Posterior vena cava (tissue), 2 donors: ENCODE measurements around the gene ZBTB37. TPM values are rescaled to one million over a fixed set of nuclear protein-coding genes. Genes with fewer than 3 reads are reported as not detected.
"Not testable (repeated sequence)": the region's sequence is repeated elsewhere in the genome, so short reads cannot be mapped to it uniquely, and the experiment has no call there.

Source experiments
- DNase-seq: peaks from one replicate; pipeline ENCODE4 v3.0.0-alpha.2; 2020; ENCODE audit warnings: low spot score
- intact Hi-C, 2 donors: fragments of 100-400 bp; cut with DNase I; formaldehyde crosslinking; loops; one replicate each; pipeline versions ENCODE4 v1.14.1 to v1.14.2; 2022 to 2023
- total RNA-seq, 2 donors: library from RNA; stranded (reverse); fragmentation: NEBNext Ultra II Directional; extraction: Animal tissue kit (Norgen Biotek cat#: 25700); gene quantifications; one replicate each; pipeline ENCODE4 v1.2.1, GENCODE V29; 2021
- donor health status: DM: yes; HTN: yes; CAD: no.
- donor health status: DM: yes; HTN: yes; CAD: no.

Gene ZBTB37
- total RNA-seq, 2 donors from 2014 or later: 12.0 to 15.0 TPM

DNA sequence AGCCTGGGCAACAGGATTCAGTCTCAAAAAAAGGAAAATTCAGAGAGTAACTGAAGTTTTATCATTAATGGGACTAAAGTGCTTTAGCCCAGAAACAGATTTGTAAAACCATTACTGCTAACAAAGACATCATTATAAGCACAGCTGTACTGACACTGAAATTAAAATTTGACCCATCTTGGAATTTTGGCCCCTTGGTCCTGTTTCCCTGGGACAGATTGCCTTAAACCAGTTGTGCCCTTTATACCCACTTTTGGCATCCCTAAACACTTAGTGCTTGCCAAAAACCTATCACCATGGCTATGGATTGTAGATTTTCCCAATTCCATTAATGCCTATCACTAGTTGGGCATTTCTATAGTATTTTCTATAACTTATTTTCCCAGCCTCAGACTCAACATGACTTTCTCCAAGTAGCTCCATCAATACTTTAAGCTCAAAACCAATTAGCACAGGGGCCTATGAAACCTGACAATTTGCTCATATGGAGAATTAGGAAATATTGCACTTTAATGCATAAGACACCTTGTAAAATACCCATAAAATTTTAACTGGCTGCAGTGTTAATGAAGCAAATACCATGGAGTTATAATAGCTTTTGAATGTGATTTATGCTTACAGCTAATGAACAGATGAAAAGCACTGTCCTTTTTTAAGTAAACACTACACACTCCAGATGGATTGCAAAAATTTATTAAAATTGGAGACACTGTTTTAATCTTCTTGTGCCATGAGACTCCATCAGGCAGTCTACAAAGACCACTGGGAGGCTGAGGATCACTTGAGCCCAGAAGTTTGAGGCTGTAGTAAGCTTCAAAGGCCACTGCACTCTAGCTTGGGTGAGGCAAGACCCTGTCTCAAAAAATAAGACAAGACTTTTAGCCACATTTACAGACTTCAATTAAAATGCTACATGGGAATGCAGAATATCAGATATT lies 4.7 kb upstream of the ZBTB37 start:
- intact Hi-C loops: no loop called here
- DNase-seq: no peak

DNA sequence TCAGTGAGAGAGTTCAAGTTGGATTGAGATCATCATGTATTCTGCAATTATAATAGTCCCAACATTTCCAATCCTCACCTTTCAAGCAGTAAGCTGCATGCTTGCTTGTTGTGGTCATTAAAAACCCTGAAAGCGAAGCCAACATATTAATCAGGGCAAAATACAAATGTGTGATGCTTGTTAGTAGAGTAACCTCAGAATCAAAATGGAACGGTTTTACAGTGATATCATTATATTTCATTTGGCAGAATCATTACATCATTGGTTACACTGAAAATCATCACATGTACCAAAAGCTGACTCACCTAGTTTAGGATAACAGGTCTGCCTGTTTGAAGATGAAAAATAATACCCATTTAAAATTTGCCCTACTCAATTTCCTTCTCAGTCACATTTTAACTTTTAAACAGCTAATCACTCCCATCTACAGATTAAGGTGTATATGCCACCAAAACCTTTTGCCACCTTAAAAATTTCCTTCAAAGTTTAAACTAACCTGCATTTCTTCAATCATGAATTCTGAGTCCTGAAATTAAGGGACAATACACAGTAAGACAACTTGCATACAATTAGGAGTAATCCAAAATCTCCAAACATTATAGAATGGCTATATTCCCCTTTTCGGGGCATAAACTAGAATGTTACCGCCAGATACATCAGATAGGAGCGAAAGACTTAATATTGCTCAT lies 3.9 kb upstream of the ZBTB37 start:
- intact Hi-C loops: no loop called here
- no peak for DNase-seq

DNA sequence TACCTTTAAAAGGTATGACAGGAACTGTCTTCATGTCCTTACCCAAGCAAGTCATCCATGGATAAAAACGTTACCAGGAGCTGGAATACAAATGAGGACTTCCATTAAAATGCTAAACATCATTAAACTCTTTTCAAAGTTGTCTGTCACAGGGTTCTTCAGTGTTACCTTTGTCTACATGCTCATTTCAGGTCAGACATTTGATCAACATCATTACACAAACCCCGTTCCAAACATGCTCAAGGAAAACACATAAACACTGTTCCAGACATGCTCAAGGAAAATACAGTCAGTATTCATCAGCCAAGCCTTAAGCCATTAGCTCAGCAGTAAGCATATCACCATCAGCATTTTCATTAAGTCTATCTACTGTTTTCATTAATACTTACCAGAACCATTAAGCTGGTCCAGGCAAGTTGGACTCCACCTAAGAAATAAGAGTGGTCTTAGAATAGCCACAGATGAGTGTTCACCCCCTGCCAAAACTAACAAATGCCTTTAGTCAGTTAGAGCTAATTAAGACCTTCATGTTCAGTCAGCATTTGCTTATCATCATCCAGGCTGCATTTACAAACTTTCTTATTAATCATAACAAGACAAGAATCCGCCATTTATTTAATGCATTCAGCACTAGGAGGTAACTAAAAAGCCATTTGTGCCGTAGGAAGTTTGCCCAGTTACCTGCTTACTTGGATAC lies 2.6 kb upstream of the ZBTB37 start:
- intact Hi-C loops: no loop called here
- no peak for DNase-seq

DNA sequence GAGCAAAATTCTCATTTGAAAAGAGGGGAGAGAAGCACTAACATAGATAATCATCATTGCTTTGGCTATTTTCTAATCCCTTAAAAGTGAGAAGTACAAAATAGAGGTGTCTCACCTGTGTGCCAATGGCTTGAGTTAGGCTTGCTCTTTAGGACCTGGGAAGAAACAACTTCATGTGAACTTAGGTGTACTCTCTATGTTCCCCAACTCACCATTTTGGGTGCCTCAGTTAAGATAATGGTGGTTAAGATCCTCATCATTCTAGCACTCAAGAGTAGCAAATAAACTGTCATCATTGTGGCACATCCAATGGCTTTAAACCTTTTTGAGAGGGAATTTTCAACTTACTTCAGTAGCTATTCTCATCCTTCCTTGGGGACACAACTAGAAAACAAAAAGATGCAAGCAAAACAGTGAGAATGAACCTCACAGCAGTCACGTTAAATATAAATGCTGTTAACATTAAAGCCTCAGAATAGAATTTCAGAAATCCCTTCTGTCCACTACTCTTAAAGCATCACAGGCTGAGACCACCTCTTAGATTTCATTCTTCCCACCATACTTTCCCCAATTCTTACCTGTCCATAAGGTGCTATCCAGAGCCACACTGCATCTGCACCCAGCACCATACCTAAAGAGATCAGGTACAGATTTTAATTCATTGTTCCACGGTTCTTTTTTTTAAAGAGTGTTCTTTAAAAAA lies 1.6 kb upstream of the ZBTB37 start:
- DNase-seq: no peak
- intact Hi-C loops: no loop called here

DNA sequence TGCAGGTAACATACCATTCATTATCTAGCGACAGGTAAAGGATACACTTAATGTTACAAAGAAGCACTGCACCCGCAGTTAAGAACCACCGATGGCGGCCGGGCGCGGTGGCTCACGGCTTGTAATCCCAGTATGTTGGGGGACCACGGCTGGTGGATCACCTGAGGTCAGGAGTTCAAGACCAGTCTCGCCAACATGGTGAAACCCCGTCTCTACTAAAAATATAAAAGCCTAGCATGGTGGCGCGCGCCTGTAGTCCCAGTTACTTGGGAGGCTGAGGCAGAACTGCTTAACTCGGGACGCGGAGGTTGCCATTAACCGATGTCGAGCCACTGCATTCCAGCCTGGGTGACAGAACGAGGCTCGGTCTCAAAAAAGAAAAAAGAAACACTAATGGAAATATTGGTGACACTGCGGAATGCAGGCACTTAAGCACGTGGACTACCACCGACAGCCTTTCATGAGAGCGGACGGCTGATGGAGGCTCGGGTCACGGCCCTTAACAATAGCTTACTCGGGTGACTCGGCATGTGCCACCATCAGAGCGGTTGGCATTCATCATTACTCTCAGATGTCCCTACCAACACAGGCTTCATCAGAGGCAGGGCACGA lies 933 bp upstream of the ZBTB37 start:
- intact Hi-C loops: no loop called here
- no peak for DNase-seq

DNA sequence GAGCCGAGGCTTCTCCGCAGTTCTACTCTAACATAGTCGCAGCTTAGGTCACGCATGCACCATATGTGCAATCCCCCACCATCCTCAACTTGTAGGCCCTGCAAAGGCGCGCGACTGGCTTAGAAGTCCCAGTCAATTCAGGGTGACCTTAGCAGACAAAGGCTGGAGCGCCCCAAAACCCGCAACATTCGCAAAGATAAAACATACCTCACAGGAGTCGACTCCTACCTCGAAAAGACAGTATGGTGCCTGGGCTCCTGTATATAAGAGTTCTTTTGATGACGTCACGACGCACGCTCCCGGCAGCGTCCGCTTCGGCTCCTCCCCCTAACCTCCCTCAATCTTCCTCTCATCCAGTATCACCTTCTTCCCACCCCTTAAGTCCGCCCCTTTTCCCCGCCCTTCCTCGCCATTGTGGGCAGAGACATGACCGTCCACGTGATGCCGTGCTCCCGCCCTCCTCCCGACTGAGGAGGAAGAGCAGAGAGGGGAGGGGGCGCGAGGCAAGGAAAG lies 371 bp upstream of the ZBTB37 start, which contains the start of gene GAS5:
GAS5 (minus strand) TSS at position 237 of the 513 bp plus-strand sequence.
- intact Hi-C loops: no loop called here

DNA sequence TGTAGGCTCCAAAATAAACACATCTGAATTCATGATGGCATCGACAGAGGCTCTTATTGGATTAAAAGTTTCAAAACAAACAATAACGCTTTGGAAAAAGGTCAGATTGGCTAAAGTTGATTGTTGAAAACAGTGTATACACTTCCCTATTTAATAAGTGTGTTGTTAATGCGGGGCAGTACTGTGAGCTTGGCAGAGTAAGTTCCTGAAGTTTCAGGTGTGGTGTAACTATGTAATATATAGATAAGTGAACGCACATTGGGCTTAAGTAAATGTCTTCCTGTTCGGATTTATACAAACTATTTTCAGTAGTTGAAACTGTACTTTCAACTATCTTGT lies 810 bp downstream of the ZBTB37 start:
- intact Hi-C loops: no loop called here
- DNase-seq: no peak

More for the DNA sequence above, 371 bp upstream of the ZBTB37 start, which contains the start of gene GAS5:
- DNase-seq: peak; percentile 100

DNA sequence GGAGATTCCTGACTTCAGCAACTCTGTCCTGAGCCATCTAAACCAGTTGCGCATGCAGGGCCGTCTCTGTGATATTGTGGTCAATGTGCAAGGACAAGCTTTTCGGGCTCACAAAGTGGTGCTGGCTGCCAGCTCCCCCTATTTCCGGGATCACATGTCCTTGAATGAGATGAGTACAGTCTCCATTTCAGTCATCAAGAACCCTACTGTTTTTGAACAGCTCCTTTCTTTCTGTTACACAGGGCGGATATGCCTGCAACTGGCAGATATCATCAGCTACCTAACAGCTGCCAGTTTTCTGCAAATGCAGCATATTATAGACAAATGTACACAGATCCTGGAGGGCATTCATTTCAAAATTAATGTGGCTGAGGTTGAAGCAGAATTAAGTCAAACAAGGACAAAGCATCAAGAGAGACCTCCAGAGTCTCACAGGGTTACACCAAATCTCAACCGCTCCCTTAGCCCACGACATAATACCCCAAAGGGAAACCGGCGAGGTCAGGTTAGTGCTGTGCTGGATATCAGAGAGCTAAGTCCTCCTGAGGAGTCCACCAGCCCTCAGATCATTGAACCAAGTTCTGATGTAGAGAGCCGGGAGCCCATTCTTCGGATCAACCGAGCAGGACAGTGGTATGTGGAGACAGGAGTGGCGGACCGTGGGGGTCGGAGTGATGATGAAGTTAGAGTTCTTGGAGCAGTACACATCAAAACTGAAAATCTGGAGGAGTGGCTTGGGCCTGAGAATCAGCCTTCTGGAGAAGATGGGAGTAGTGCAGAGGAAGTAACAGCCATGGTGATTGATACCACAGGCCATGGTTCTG lies 2.3 kb downstream of the ZBTB37 start:
- intact Hi-C loops: loop anchor here in 1 of 2 donors (2.0 kb wide), 1 partner anchor 48 kb away; no protein-coding TSS in a partner anchor
- no peak for DNase-seq

DNA sequence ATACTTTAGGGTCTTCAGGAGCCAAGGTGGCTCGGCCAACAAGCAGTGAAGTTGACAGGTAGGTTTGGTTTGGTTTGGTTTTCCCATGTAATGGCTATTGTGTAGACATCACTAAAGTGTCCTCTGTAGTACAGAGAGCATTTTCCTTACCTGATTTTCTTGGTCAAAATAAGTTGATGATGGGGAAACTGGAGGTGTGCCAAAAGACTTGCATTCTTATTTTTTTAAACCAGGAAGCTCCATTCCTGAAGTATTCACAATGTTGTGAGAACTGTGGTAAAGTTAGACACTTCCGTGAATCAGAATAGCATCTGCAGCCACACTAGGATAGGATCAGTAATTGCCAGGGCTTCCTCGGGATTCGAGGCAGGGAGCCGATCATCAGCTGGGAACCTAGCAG lies 2.9 kb downstream of the ZBTB37 start:
- intact Hi-C loops: loop anchor here in 1 of 2 donors (2.0 kb wide), 1 partner anchor 48 kb away; no protein-coding TSS in a partner anchor
- DNase-seq: no peak

DNA sequence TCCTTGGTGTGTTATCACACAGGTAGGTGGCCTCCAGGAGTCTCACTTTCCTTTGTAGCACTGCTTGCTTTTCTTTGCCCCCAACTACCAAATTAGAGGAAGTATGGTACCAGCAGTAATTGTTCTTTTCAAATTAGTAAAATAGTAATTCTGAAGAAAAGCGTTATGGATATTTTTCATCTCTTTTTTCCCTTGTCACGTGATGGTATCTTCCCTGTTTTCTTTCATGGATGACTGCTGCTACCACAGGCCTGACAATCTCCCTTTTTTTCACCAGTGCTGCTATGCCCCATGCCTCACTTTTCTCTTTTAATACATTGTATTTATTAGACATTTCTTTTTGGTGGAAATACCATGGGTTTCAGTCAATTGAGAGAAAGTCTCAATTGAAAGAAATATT lies 3.3 kb downstream of the ZBTB37 start:
- DNase-seq: no peak
- intact Hi-C loops: loop anchor here in 1 of 2 donors (2.0 kb wide), 1 partner anchor 49 kb away; no protein-coding TSS in a partner anchor

DNA sequence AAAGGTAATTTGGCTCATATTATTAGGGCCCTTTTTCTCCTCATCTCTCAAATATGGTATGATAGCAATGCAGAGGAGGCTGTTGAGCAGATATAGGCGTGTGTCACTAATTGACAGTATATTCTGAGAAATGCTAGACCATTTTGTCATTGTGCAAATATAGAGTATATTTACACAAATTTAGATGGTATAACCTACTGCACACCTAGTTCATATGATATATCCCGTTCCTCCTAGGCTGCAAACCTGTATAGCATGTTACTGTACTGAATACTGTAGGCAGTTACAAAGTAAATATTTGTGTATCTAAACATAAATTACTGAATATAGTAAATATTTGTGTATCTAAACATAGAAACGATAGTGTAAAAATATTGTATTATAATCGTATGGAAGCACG lies 8.6 kb downstream of the ZBTB37 start:
- intact Hi-C loops: no loop called here
- no peak for DNase-seq

DNA sequence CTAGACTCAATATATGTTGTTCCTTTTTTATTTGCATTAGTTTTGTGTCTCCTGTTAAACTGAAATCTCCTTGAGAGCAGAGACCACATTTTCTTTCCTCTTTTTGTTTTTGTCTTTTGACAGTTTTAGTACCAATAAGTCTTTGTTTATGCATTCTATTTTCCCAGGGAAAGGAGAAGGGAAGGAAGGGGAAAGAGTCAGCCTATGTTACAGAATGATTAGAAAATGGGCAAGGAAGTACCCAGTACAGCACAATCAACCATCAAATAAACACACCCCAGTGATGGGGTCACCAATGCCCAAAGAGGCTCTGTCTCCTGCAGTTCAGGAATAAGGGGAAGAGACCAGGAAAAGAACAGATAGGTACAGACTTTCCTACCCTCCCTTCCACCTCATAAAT lies 10.1 kb downstream of the ZBTB37 start:
- DNase-seq: no peak
- intact Hi-C loops: no loop called here

DNA sequence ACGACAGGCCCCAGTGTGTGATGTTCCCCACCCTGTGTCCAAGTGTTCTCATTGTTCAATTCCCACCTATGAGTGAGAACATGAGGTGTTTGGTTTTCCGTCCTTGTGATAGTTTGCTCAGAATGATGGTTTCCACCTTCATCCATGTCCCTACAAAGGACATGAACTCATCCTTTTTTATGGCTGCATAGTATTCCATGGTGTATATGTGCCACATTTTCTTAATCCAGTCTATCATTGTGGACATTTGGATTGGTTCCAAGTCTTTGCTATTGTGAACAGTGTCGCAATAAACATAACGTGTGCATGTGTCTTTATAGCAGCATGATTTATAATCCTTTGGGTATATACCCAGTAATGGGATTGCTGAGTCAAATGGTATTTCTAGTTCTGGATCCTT lies 12.9 kb downstream of the ZBTB37 start:
- intact Hi-C loops, DNase-seq: not testable (repeated sequence)

DNA sequence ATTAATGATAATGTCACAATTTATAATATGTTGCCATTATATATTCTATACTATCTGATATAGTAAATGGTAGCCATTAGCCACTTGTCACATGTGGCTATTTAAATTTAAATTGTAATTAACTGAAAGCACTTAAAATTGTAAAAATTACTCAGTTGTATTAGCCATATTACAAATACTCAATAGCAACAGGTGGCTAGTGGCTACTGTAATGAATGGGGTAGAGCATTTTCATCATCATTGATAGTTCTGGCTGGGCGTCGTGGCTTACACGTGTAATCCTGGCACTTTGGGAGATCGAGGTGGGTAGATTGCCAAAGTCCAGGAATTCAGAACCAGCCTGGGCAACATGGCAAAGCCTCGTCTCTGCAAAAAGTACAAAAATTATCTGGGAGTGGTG lies 16.5 kb downstream of the ZBTB37 start:
- intact Hi-C loops: no loop called here
- DNase-seq: no peak

DNA sequence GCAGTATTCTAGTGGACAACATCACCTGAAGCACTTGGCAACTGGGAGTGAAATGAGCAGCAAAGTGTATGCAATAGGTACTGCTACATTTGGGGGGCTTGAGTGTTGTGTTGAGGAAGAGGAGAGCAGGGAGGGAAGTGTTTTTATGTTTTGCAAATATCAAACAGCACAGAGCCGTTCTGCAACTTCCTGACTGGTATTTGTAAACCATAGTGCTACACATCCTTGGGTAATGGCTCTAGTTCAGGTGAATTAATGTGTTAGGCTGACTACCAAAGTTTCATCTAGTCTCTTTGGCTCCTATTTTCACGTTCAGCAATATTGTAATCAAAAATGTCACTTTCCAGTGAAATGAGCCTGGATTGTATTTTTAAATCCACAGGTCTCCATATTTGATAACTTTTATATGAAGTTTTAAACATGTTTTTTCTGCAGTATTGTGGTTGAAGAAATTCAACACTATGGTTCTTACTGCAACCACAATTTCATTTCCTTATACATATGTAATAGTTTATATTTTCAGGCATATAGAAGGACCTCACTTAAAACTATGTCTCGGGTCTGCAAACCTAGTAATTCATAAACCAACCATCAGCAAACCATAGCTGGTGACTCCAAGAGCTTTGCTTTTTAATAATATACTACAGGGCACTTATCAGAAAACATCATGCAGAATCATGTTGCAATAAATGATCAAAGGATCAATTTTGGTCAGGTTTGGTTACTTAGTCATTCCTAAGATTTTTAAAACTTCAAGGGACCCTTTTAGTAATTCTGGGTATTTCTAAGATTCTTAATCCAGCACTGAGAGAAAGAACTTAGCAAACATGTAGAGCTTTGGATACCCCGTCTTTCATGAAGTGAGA lies 18.8 kb downstream of the ZBTB37 start:
- DNase-seq: no peak
- intact Hi-C loops: no loop called here

DNA sequence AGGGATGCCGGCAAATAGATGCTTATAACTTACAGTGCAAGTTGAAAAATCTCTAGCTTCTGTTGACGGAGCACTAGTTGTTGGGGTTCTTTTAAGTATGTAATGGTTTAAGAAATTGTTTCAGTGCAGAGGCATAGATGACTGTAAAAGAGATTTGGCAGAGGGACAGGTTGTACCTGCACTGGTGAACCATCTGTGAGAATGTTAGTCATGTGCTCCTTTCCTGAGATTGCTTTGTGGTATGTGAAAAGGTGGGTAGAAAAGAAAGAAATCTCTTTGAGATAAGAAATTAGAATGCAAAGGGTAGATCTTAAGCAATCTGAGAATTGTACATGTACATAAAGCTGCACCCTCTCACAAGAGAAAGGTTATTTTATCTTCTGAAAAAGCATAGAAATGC lies 19.4 kb downstream of the ZBTB37 start:
- intact Hi-C loops: no loop called here
- DNase-seq: no peak

DNA sequence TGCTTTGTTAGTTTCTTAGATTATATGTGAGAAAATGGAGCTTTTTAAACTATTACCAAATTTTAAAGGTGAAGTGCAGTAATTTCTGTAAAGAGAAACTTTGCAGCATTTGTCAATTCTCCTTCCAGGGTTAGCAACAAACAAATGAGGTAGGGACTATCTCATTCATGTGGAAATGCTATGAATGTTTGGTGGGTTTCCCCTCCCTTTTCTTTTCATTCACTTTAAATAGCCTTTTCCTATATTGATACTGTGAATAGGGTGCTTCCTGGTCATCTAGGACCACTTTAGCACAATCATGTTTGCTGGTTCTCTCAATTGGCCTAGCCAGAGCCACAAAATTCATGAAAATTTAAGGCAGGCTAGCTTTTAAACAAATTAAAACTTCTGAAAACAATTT lies 20.6 kb downstream of the ZBTB37 start:
- intact Hi-C loops: no loop called here

More for the DNA sequence above, 20.6 kb downstream of the ZBTB37 start:
- DNase-seq: no peak
